Stimulated activated CD8-positive, alpha-beta memory T cell treated with anti-CD3 and anti-CD28 coated beads, Interleukin-7, amount 100 ng/mL, for 1 hour (primary cell): Measurements from ENCODE around the gene GFRA1.
"Not testable (repeated sequence)": the region's sequence is repeated elsewhere in the genome, so short reads cannot be mapped to it uniquely, and the experiment has no call there.

Experiments used
- DNase-seq, 2 donors: peaks; one replicate each; pipeline ENCODE4 v3.0.0-alpha.2; 2020; ENCODE audit warnings: low read depth in 2 of 2

The GFRA1 gene

GRCh38 chr10:116069856-116070255 lies 203.2 kb downstream of the GFRA1 start:
- no peak for DNase-seq

- no peak for DNase-seq
Measured at GRCh38 chr10:116067825-116068224, 205.2 kb downstream of the GFRA1 start.

DNA sequence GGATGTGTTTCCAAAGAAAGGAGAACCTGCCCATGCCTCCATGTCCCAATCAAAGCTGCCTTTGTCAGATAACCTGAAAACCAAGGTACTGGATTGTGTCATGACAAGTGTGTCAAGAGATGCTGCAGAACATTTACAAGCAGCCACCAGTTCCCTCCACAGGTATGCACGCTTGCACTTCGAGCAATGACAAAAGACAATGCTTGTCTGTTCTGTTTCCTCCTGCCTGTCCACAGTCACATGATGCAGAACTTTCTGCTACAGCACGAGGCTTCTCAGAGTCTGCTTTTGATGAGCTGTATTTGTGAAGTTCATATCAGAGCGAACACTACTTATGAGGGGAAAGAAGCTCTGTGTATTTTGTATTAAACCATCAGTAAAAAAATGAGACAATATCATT lies 209.9 kb downstream of the GFRA1 start:
- DNase-seq, result no peak

GRCh38 chr10:116060864-116061263 lies 212.1 kb downstream of the GFRA1 start:
- no peak for DNase-seq

- DNase-seq, result no peak
Measured at GRCh38 chr10:116059320-116059719, 213.7 kb downstream of the GFRA1 start.

GRCh38 chr10:116056445-116057293 lies 216.3 kb downstream of the GFRA1 start:
- no peak for DNase-seq

DNA sequence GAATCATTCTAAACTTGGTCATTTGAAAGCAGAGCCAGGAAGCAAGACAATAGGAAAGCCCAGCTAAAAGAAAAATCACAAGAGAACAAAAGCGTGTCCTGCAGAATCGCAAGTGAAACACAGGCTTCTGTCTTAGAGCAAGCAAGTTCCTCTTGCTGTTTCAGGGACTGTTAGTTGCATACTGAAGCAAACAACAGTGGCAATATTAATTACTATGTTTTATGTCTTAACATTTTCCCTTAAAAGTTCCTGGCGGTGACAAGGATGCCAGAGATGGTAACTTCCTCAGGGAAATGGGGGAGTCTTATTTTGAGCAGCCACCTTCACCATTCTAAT lies 217.1 kb downstream of the GFRA1 start:
- DNase-seq, result no peak

GRCh38 chr10:116055252-116055916 lies 217.6 kb downstream of the GFRA1 start:
- DNase-seq, result no peak

DNA sequence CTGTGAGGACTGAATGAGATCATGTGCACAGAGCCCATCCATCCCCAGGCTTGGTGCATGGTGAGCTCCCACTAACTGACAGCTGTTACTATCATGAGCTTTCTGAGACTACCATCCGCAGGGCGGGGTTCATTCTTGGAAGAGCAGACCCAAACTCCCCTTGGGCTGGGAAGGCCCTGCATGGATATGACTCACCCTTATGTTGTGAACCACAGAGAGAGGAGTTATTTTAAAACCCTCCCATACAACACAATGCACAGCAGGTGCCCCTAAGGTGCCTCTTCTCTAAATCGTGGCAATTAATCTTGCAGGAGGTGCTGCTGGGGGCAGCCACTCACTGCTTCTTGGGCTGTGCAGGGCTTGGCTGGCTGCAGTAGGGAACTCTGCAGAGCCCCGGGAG lies 219.1 kb downstream of the GFRA1 start:
- DNase-seq, result no peak

DNA sequence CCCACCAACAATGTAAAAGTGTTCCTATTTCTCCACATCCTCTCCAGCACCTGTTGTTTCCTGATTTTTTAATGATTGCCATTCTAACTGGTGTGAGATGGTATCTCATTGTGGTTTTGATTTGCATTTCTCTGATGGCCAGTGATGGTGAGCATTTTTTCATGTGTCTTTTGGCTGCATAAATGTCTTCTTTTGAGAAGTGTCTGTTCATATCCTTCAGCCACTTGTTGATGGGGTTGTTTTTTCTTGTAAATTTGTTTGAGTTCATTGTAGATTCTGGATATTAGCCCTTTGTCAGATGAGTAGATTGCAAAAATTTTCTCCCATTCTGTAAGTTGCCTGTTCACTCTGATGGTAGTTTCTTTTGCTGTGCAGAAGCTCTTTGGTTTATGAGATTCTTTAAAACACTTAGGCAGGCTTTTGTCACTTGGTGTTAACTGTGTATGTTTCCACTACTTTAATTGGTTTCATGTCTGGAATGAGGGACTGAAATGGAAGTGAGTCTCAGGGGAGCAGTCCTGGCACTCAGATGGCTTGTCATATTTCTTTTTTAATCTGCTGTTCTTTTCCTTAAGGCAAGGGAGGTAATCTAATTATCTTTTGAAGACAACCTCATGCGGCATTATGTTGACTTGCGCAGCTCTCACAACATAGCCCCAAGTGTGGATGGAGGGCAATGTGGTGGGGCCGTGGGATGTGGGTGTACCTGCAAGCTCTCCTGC lies 219.8 kb downstream of the GFRA1 start:
- DNase-seq, result not testable (repeated sequence)

DNA sequence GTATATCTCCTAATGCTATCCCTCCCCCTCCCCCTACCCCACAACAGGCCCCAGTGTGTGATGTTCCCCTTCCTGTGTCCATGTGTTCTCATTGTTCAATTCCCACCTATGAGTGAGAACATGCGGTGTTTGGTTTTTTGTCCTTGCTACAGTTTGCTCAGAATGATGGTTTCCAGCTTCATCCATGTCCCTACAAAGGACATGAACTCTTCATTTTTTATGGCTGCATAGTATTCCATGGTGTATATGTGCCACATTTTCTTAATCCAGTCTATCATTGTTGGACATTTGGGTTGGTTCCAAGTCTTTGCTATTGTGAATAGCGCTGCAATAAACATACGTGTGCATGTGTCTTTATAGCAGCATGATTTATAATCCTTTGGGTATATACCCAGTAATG lies 220.5 kb downstream of the GFRA1 start:
- DNase-seq, result not testable (repeated sequence)

DNA sequence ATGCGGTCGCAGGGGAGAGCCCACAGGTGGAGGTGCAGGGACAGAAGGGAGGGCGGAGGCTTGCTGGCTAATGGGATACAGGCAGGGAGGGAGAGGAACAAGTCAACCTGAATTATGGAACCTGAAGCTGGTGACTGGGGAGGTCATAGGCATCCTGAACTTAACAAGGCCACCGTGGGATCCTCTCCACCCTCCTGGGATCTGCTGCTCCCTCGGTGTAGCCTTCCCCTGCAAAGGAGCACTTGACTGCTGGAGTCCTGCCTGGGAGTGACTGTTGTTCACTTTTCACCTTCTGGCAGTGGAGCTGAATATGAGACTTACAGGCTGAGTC lies 223.1 kb downstream of the GFRA1 start:
- DNase-seq, result no peak

DNA sequence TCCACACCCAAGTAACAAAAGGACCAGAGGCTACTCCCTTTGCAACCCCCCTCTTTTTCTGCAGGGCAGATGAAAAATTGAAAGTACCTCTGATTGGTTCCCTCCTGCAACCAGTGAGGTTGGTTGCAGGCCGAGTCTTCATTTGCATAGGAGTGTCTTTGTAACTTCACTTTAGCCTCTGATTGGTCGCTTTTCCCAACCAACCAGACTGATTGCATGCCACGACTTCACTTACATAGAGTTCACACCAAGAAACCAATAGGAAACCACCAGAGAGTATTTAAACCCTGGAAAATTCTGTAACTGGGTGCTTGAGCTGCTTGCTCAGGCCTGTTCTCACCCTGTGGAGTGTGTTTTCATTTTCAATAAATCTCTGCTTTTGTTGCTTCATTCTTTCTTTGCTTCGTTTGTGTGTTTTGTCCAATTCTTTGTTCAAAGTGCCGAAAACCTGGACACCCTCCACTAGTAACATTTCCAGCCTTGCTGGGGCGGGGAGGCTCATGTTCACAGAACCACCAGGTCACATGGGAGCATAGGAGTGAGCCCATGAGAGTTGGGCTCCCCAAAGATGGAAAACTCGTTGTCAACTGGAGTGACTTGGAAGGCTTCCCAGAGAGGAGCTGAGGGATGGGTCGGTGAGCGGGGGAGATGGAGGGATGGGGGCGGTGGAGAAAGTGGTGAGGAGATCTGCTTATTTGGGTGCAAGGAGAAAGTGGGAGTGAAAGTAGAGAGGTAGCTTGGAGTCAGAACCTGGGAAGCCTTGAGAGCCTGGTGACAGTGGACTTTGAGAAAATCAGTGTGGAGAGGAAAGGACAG lies 223.6 kb downstream of the GFRA1 start:
- DNase-seq, result no peak

GRCh38 chr10:116045366-116046356 lies 227.3 kb downstream of the GFRA1 start:
- no peak for DNase-seq

- no peak for DNase-seq
Measured at GRCh38 chr10:116044801-116045248, 228.2 kb downstream of the GFRA1 start.

DNA sequence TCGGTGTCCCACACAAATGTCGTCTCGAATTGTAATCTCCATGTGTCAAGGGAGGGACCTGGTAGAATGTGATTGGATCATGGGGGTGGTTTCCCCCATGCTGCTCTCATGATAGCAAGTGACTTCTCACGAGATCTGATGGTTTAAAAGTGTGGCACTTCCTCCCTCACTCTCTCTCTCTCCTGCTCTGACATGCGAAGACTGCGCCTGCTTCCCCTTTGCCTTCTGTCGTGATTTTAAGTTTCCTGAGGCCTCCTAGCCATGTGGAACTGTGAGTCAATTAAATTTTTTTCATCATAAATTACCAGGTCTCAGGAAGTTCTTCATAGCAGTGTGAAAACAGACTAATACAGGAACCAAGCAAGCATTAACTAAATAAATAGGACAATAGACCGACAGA lies 229.1 kb downstream of the GFRA1 start:
- no peak for DNase-seq

DNA sequence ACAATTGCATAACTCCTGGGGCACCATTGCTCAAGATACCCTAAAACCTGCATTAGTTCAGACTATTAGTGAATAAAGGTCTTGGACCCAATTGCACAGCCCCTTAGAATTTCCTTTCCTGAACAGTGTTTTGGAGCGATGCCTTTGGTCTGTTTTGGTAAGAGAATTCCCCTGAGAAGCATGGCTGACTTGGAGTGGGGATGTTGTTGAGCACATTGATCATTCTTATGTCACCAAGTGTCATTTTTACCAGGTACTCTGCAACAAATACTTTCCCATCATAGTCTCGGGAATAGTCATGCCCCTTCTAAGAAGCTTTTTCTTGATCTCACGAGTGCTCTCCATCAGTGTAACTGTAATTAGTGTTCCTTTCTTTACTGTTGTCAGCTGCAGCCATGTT lies 229.7 kb downstream of the GFRA1 start:
- DNase-seq, result no peak

GRCh38 chr10:116041948-116042347 lies 231.1 kb downstream of the GFRA1 start:
- no peak for DNase-seq

GRCh38 chr10:116039612-116040011 lies 233.4 kb downstream of the GFRA1 start:
- DNase-seq, result no peak

DNA sequence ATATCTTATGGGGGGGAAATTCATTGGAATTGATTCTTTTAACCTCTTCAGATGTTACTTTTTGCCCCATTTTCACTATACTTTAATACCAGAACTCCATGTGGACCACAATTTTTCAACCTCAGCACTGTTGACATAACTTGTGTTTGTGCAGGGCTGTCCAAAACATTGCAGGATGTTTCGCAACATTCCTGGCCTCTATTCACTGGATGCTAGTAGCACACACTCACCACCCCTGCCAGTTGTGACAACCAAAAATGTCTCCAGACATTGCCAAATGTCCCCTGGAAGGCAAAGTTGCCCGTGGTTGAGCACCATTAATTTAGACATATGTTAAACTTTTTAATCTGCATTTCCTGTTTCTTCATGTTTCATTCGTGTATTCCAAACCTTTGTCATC lies 234.7 kb downstream of the GFRA1 start:
- no peak for DNase-seq

GRCh38 chr10:116035406-116035805 lies 237.6 kb downstream of the GFRA1 start:
- DNase-seq, result not testable (repeated sequence)
